ENCODE measurements around the gene RPN2.
"Not testable (repeated sequence)": the region's sequence is repeated elsewhere in the genome, so short reads cannot be mapped to it uniquely, and the experiment has no call there.

The RPN2 gene

DNA sequence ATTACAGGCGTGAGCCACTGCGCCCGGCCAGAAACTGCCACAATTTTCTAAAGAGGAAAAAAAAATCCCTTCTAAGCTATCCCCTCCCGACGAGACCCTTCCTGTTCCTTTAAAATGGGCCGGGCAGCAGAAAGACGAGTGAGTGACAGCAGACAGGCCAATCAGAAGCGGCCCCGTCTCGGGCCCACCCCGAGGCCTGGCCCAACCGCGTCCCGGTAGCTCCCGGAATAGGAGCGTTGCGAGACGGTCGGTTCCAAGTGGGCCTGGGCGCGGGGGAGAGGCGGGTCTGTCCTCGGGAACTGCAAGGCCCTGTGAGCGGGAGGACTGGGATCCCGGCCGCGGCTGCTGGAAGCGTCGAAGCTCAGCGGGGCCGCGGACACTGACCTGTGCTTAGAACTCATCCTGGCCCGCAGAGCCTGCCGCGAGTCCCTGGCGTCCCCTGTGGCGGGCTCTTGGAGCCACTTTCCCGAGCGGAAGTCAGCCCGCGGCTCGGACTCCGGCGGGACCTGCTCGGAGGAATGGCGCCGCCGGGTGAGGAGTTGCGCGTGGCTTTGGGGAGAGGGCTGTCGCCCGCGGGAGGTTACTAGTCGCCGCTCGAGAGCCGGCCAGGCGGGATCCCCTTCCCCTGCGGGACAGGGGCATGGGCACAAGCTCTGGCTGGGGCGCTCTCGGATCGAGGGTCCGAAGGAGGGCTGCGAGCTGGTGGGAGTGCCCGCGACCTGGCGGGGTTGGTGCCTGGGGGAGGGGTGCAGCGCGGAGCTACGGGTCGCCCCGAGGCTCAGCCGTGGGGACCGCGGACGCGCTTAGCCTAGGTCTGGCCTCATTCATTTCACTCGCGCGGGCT is at the start of gene RPN2, which contains the start of gene MROH8:
TSS of gene RPN2 (plus strand) at position 492 of the 844 bp plus-strand sequence. CDS start at position 519, 27 bp downstream.
TSS of gene MROH8 (minus strand) at position 710 of the 844 bp plus-strand sequence.
- peak; percentile 91 for DNase-seq

- no peak for DNase-seq
These were observed 47.6 kb upstream of the RPN2 start for GRCh38 chr20:37131486-37131885.

GRCh38 chr20:37133952-37134351 is 45.2 kb upstream of the RPN2 start:
- DNase-seq, result no peak

DNA sequence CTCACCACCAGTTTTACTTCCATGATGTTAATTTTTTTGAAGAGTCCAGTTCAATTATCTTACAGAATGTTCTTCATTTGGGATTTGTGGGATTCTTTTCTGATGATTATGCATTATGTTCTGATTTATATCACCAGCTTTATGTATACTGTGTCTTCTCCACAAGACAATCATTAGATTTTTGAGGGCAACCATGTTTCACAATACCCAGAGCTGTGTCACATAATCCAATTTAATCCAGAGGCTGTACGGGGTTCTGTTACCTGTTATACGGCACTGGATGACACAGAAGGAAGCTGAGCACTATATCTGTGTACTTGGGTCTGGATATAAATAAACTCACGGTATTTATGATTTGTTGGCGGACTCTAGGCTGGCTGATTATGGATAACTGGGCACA is 41.6 kb upstream of the RPN2 start:
- no peak for DNase-seq

DNA sequence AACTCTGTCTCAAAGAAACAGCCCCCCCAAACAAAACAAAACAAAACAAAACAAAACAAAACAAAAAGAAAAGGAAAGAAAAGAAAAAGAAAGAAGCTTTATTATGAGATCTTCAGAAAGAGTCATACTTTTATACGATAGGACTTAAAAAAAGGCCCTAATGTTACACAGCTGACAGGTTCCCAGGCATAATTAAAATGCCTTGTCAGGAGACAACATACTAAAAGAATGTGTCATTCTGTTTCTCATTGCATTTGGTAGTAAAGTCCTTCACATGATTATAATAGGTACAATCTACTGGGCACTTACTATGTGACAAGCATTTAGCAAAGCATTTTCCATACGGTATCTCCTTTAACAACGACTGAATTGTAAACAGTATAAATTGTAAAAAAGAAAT is 36.4 kb upstream of the RPN2 start:
- DNase-seq, result no peak

DNA sequence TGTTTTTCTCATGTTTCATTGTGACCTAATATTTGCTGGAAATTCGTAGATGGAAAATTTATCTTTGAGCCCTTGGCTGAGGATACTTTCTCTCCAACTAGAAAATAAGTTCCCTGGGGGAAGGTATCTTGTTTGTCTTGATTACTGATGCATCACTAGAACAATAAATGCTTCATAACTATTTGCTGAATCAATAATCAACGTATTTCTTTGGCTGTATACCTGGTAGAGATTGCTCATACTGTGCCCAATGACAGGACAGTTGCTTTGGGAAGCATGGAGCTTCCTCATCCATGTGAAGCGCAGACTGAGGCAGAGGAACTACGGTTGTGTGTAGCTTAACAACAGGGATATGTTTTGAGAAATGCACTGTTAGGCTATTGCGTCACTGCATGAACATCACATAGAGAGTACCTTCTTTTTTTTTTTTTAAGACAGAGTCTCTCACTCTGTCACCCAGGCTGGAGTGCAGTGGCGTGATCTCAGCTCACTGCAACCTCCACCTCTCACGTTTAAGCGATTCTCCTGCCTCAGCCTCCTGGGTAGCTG is 34.2 kb upstream of the RPN2 start:
- DNase-seq, result no peak

DNA sequence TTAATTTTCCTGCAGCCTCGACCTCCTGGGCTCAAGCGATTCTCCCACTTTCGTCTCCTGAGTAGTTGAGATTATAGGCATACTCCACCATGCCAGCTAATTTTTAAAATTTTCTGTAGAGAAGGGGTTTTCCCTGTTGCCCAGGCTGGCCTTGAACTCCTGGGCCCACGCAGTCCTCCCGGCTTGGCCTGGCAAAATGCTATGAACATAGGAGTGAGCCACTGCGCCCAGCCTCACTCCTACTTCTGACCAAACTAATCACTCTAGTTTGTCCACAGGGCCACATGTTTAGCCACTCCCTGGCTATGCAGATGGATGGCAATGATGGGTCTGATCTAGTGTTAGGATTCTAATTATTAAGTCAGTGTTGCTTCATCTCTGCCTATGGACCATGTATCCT is 31.9 kb upstream of the RPN2 start:
- no peak for DNase-seq

GRCh38 chr20:37150864-37151263 is 28.3 kb upstream of the RPN2 start:
- not testable (repeated sequence) for DNase-seq

- no peak for DNase-seq
These were observed 27.6 kb upstream of the RPN2 start for GRCh38 chr20:37151529-37151928.

- no peak for DNase-seq
These were observed 26.8 kb upstream of the RPN2 start for GRCh38 chr20:37152284-37152683.

DNA sequence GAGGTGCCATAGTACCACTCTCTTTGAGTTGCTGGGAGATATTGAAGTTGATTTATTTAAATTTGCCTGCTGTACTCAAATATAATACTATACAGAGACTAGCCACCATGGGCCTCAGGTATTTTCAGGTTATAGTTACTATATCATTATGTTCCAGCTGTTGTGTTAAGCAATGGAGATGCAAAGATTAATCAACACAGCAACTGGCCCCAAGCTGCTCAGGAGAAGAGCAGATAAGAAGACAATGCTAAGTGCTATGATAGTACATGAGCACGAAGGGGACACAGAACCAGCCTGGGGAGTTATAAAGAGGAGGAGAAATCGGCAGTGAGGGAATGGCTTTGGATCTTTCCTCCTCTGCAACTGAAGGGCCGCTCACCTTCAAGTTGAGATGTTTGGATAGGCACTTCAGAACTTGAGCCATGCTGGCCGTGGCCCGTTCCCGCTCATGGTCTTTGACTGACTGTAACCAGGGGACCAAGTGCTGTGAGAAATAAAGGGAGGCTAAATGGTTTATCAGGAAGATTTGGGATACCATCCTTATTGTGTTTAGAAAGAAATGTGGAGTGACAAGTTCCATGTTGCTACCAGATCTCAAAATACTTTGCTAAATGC is 24.3 kb upstream of the RPN2 start:
- DNase-seq, result no peak

DNA sequence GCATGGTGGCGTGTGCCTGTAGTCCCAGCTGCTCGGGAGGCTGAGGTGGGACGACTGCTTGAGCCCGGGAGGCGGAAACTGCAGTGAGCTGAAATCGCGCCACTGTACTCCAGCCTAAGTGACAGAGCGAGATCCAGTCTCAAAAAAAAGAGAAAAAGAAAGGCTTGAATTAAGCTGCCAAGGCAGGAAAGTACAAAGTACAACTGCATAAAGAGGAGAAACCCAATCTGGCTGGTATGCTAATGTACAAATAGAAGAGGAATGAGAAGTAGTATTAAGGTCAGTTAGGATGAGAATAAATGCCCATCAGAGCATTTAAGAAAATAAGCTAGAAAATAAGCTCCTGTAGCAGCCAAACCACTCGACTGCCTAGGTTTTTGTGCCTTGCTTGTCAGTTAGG is 23.1 kb upstream of the RPN2 start:
- DNase-seq, result no peak

- DNase-seq, result no peak
These were observed 20.9 kb upstream of the RPN2 start for GRCh38 chr20:37158248-37158647.

GRCh38 chr20:37160683-37161082 is 18.4 kb upstream of the RPN2 start:
- DNase-seq, result no peak

DNA sequence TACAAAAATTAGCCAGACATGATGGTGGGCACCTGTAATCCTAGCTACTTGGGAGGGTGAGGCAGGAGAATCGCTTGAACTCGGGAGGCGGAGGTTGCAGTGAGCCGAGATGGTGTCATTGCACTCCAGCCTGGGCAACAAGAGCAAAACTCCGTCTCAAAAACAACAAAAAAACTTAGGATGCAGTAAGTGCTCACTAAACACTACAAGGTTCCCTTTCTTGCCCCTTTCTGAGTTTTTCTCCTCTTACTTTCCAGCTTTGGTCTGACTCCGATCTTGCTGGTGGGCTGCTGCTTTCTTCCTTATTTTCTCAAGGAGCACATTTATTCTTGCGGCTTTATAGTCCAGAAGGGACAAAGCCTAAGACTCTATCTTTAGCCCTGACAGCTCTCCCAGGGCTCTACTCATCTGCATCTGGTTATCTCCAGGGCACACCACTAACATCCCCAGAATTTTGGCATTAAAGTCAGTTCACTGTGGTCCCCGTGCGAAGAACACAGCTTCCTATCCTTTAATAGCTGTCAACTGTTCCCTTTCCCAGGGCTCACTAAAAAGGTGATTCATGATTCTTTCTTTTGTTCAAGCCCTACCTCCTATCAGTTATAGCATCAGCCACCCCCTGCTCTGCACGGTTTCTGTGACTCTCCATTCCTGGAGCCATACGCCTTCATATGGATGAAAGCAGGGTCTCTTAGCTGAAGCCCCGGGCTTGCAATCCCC is 17.1 kb upstream of the RPN2 start:
- DNase-seq, result no peak

DNA sequence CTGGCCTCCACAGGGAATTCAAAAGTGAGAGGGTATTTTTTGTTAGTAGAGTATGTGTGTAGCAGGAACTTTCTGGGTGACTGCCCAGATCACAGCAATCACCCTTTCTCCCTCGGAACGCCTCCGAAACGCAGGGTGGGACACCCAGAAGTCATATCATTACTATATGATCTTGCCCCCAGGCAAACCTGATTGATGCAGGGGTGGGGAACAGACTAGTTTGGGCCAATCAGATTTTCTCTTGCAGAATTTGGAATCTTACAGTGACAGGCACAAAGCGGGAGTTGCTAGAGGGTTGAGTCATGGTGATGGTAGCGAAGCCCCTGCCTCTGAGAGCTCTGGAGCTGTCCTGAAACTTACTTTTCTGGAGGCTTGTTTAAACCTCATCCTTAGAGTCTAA is 16.5 kb upstream of the RPN2 start:
- no peak for DNase-seq

GRCh38 chr20:37163832-37164554 is 15.1 kb upstream of the RPN2 start:
- no peak for DNase-seq

GRCh38 chr20:37165031-37165430 is 14.1 kb upstream of the RPN2 start:
- no peak for DNase-seq

- no peak for DNase-seq
These were observed 12.3 kb upstream of the RPN2 start for GRCh38 chr20:37166867-37167266.

DNA sequence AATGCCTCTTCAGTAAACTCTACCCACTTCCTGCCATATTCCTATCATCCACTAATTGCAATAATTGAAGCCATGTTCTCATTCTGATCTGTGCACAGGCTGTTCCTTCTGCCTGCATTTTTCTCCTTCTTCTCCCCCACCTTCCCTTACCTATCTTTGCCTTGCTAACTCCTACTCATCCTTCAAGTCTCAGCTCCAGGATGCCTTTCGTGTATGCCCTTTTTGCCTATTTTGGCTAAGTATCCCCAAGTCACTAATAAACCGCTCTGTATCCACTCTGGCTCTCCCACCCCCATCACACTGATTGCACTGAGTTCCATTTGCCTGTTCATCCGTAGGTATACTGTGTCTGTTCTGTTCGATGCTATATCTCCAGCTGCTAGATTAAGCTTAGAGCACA is 6.3 kb upstream of the RPN2 start:
- DNase-seq, result no peak

GRCh38 chr20:37179683-37180524 is 774 bp downstream of the RPN2 start:
- DNase-seq, result no peak

- DNase-seq, result no peak
These were observed 6.6 kb downstream of the RPN2 start for GRCh38 chr20:37185686-37186085.

Measured in NCI-H187 (cell line).